Urinary bladder (tissue), 4 donors: Measurements from ENCODE around the gene PACS1. TPM values are rescaled to one million over a fixed set of nuclear protein-coding genes. Genes with fewer than 3 reads are reported as not detected.
"Not testable (repeated sequence)": the region's sequence is repeated elsewhere in the genome, so short reads cannot be mapped to it uniquely, and the experiment has no call there.

Experiments
- DNase-seq: peaks from one replicate; pipeline ENCODE4 v3.0.0-alpha.2; 2015; ENCODE audit errors: extremely low spot score
- H3K27ac ChIP-seq: one replicate; pipeline ENCODE4 v1.5.1; 2013; ENCODE audit warnings: low read depth, mild to moderate bottlenecking, moderate library complexity
- H3K36me3 ChIP-seq: one replicate; pipeline ENCODE4 v1.6.1; 2013; ENCODE audit warnings: mild to moderate bottlenecking, moderate library complexity; ENCODE audit not compliant: insufficient read depth
- H3K4me1 ChIP-seq: one replicate; pipeline ENCODE4 v1.6.1; 2013; ENCODE audit warnings: mild to moderate bottlenecking, moderate library complexity; ENCODE audit not compliant: insufficient read depth
- H3K4me3 ChIP-seq: one replicate; pipeline ENCODE4 v1.5.1; 2013; ENCODE audit warnings: low read depth, low read length
- WGBS: extraction: QIAGEN DNeasy Blood & Tissue Kit; methylation state at CpG from one replicate; pipeline ENCODE4 v1.1.7; 2013; 5-methylcytosine and 5-hydroxymethylcytosine counted together
- polyA plus RNA-seq: library from polyadenylated mRNA; stranded (reverse); fragments of 200-250 nt; gene quantifications from one replicate; pipeline ENCODE4 v1.2.3, GENCODE V29; 2013
- total RNA-seq: library from RNA; depleted of rRNA; stranded (reverse); fragments of >200 nt; gene quantifications from one replicate; pipeline ENCODE4 v1.2.3, GENCODE V29; 2014
- donor health status: healthy with polysubstance abuse.
- donor health status: healthy.

The PACS1 gene
- total and polyA plus RNA-seq, 2 donors, result 41.3 to 42.3 TPM

GRCh38 chr11:66238786-66239413 is 168.8 kb downstream of the PACS1 start:
- Histone ChIP-seq H3K4me1 (no peaks in the 10 kb centered on the region), H3K4me3 (no peak overlapping the region), H3K27ac (no peak overlapping the region), H3K36me3 (peaks cover 2% of the 10 kb centered on the region)
- WGBS, result 93% methylated on average over 17 of the region's 17 CpGs
- no peak for DNase-seq

GRCh38 chr11:66239511-66239910 is 169.4 kb downstream of the PACS1 start:
- DNase-seq, result no peak
- no peak overlapping the region for H3K4me3 ChIP-seq
- peaks cover 2% of the 10 kb centered on the region for H3K36me3 ChIP-seq
- 76% methylated on average over 3 of the region's 3 CpGs for WGBS
- no peak overlapping the region for H3K27ac ChIP-seq
- H3K4me1 ChIP-seq, result no peaks in the 10 kb centered on the region

GRCh38 chr11:66239998-66240780 is 170.1 kb downstream of the PACS1 start:
- H3K27ac ChIP-seq, result no peak overlapping the region
- H3K36me3 ChIP-seq, result peaks cover 2% of the 10 kb centered on the region
- 84% methylated on average over 25 of the region's 25 CpGs for WGBS

GRCh38 chr11:66240781-66241136 is 170.7 kb downstream of the PACS1 start:
- no peak overlapping the region for H3K27ac ChIP-seq
- H3K4me1 ChIP-seq, result no peaks in the 10 kb centered on the region
- H3K4me3 ChIP-seq, result no peak overlapping the region
- peaks cover 2% of the 10 kb centered on the region for H3K36me3 ChIP-seq
- DNase-seq, result no peak
- 87% methylated on average over 9 of the region's 9 CpGs for WGBS

More at GRCh38 chr11:66239998-66240780, 170.1 kb downstream of the PACS1 start:
- H3K4me1 ChIP-seq, result no peaks in the 10 kb centered on the region
- no peak for DNase-seq
- no peak overlapping the region for H3K4me3 ChIP-seq

- DNase-seq, result no peak
- Histone ChIP-seq H3K4me3 (no peak overlapping the region), H3K36me3 (peaks cover 2% of the 10 kb centered on the region), H3K4me1 (no peaks in the 10 kb centered on the region), H3K27ac (no peak overlapping the region)
- WGBS, result 81% methylated on average over 14 of the region's 14 CpGs
Measured at GRCh38 chr11:66242095-66242765, 172.2 kb downstream of the PACS1 start.

- H3K4me1 ChIP-seq, result no peaks in the 10 kb centered on the region
- H3K4me3 ChIP-seq, result no peak overlapping the region
- H3K36me3 ChIP-seq, result peaks cover 2% of the 10 kb centered on the region
- H3K27ac ChIP-seq, result no peak overlapping the region
- DNase-seq, result no peak
- WGBS, result 70% methylated on average over 13 of the region's 13 CpGs
Measured at GRCh38 chr11:66243782-66244535, 173.9 kb downstream of the PACS1 start.

GRCh38 chr11:66247295-66247694 is 177.2 kb downstream of the PACS1 start:
- Histone ChIP-seq H3K36me3 (peaks cover 2% of the 10 kb centered on the region), H3K27ac (no peak overlapping the region), H3K4me1 (no peaks in the 10 kb centered on the region), H3K4me3 (no peak overlapping the region)
- no peak for DNase-seq
- 95% methylated on average over 4 of the region's 4 CpGs for WGBS

- no peaks in the 10 kb centered on the region for H3K4me1 ChIP-seq
- WGBS, result 87% methylated on average over 3 of the region's 3 CpGs
- peaks cover 2% of the 10 kb centered on the region for H3K36me3 ChIP-seq
- DNase-seq, result no peak
- no peak overlapping the region for H3K4me3 ChIP-seq
- no peak overlapping the region for H3K27ac ChIP-seq
Measured at GRCh38 chr11:66247801-66248200, 177.7 kb downstream of the PACS1 start.

GRCh38 chr11:66248903-66249302 is 178.8 kb downstream of the PACS1 start:
- DNase-seq, result no peak
- 91% methylated on average over 6 of the region's 6 CpGs for WGBS
- H3K36me3 ChIP-seq, result no peaks in the 10 kb centered on the region

GRCh38 chr11:66251809-66252208 is 181.7 kb downstream of the PACS1 start:
- Histone ChIP-seq H3K27ac (no peak overlapping the region), H3K4me3 (no peak overlapping the region), H3K36me3 (no peaks in the 10 kb centered on the region), H3K4me1 (no peaks in the 10 kb centered on the region)
- DNase-seq, result no peak
- 68% methylated on average over 7 of the region's 7 CpGs for WGBS

More at GRCh38 chr11:66248903-66249302, 178.8 kb downstream of the PACS1 start:
- Histone ChIP-seq H3K27ac (no peak overlapping the region), H3K4me3 (no peak overlapping the region), H3K4me1 (no peaks in the 10 kb centered on the region)

GRCh38 chr11:66253081-66253480 is 183.0 kb downstream of the PACS1 start:
- H3K4me1 ChIP-seq, H3K36me3 ChIP-seq, DNase-seq, H3K27ac ChIP-seq, H3K4me3 ChIP-seq: not testable (repeated sequence)
- WGBS, result 72% methylated on average over 6 of the region's 6 CpGs

- no peaks in the 10 kb centered on the region for H3K4me1 ChIP-seq
- DNase-seq, result no peak
- 4% methylated on average over 28 of the region's 28 CpGs for WGBS
- H3K4me3 ChIP-seq, result peak overlapping the region; percentile 90
- peak overlapping the region; percentile 51 for H3K27ac ChIP-seq
- no peaks in the 10 kb centered on the region for H3K36me3 ChIP-seq
Measured at GRCh38 chr11:66258473-66258893, 188.4 kb downstream of the PACS1 start.

- no peak for DNase-seq
- H3K4me3 ChIP-seq, result no peak overlapping the region
- H3K36me3 ChIP-seq, result no peaks in the 10 kb centered on the region
- no peaks in the 10 kb centered on the region for H3K4me1 ChIP-seq
- no peak overlapping the region for H3K27ac ChIP-seq
- WGBS, result 99% methylated on average over 2 of the region's 2 CpGs
Measured at GRCh38 chr11:66259225-66259624, 189.2 kb downstream of the PACS1 start.
